ENCODE measurements around the gene CDYL.

DNA sequence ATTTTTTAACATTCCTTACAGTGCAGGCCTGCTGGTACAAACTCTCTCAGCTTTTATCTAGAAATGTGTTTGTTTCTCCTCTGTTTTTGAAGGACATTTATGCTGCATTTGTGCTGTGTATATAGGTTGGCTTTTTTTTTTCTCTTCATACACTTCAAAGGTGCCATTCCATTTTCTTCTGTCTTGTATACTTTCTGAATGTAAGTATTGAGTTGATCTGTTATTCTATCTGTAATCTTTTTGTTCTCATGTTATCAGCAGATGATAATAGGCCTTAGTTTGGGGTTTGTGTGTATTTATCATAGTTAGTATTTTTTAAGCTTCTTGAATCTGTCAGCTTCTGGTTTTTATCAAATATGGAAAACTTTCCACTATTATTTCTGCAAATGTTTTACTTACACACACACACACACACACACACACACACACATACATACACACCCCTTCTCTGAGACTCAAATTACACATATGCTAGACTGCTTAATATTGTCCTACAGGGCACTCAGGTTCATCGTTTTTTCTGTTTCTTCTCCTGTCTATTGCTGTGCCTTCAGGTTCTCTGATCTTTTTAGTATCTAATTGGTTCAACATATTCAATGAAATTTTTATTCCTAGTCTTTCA lies 153.0 kb downstream of the CDYL start:
- no peak for TF ChIP-seq EZH2phosphoT487 (IDR thresholded peaks at IDR 0.05; ENCODE audit: borderline replicate concordance, low read length)
- TF ChIP-seq, protein P1, sequence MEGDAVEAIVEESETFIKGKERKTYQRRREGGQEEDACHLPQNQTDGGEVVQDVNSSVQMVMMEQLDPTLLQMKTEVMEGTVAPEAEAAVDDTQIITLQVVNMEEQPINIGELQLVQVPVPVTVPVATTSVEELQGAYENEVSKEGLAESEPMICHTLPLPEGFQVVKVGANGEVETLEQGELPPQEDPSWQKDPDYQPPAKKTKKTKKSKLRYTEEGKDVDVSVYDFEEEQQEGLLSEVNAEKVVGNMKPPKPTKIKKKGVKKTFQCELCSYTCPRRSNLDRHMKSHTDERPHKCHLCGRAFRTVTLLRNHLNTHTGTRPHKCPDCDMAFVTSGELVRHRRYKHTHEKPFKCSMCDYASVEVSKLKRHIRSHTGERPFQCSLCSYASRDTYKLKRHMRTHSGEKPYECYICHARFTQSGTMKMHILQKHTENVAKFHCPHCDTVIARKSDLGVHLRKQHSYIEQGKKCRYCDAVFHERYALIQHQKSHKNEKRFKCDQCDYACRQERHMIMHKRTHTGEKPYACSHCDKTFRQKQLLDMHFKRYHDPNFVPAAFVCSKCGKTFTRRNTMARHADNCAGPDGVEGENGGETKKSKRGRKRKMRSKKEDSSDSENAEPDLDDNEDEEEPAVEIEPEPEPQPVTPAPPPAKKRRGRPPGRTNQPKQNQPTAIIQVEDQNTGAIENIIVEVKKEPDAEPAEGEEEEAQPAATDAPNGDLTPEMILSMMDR (IDR thresholded peaks at IDR 0.05; ENCODE audit: low read depth, low read length, poor library complexity, severe bottlenecking): no peak

Measured in DOHH2 (cell line).